Fibroblast of skin of left biceps (primary cell): ENCODE data around the gene PARD3B.

Experiments
- DNase-seq, 2 experiments: peaks; one replicate each; pipeline ENCODE4 v3.0.0-alpha.2; 2013; ENCODE audit warnings: low read depth in 2 of 2

PARD3B gene

DNA sequence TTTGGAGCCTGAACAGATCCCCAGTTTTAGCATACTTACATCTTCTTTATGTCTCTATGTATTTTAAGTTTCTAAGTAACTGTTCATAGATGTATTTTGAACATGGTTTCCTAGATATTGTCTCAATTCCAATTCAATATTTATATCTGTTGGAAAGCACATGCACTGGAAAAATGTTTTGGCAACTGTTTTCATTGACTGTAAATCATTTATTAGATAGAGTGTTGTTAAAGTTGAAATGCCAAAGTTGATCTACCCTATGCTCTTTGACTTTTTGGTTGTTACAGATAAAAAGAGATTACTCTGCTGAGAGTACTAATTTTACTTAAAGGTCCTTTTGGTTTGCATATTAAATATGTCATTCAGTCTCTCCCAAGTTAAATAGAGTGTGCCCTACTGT, 792.0 kb downstream of the PARD3B start:
- no peak for DNase-seq

DNA sequence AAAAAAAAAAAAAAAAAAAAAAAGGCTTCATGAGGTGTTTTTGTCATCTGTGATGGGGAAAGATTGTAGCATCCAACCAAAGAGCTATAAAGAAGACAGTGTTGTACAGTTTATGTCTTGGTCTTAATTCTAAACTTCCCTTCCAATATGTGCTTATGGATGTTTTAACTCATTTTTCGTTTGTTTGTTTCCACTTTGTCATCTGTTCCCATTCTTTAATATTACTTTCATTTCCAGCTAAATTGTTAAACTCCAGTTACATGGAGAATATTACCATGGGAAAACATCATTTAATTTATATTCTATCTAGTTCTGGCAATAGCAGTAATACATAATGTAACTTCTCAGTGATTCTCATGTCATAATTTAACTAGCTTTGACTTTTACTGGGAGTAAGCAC, 792.9 kb downstream of the PARD3B start:
- DNase-seq: no peak

DNA sequence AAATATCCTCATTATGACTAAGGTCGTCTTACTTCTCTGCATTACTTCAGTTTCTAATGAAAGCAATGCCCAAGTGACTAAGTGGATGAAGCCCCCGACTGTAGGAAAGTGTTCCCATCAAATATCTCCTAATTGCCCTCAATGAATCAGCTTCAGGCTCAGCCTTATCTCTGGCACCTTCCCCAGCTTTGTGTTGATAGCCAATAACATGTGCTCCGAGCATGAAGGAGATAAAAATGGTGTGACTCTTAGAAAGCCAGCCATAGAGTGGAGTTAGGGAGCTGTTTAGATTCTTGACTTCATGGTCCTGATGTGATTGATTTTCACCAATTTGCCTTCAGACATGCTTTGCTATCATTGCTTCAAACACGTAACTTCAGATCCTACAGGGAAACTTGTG, 797.8 kb downstream of the PARD3B start:
- no peak for DNase-seq

- DNase-seq: no peak
Observed at GRCh38 chr2:205346649-205347048, 801.4 kb downstream of the PARD3B start.

DNA sequence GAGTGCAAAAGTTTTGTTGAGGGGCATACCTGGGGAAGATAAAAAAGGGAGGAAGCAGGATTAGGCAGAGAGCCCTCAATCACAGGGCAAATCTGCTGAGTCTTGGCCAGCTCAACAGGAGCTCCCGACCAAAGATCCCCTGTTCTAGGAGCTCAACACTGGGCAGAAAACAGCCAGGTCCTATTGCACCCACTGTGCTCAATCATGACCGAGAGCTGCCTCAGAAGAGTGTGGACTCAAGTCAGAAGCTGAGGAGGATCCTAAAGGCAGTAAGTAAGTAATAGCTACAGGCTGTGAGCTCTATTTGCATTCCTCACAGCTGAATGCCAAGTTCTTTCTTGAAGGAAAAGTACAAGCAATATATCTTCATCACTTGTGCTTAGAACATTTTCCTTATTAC, 802.6 kb downstream of the PARD3B start:
- no peak for DNase-seq

DNA sequence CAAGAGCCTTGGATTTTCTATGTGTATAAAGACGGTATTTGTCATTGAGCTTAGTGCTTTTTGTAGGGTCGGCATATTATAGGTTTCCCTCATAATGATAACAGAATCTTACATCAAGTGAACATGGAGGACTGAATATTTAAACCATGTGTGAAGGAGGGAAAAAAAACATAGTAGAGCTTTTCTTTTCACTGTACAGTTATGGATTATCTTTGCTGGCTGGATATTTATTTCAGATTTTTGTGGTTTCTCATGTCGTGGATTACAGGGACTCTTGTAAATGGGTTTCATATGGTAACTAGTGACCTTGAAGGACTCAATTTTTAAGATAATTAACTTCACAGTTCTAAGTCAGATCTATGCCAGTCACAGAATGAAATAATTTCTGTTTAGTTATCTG, 806.8 kb downstream of the PARD3B start:
- peak; percentile 49 to 56 for DNase-seq

- DNase-seq: peak in 1 of 2 experiments; percentile 39
Observed at GRCh38 chr2:205352593-205352992, 807.3 kb downstream of the PARD3B start.

DNA sequence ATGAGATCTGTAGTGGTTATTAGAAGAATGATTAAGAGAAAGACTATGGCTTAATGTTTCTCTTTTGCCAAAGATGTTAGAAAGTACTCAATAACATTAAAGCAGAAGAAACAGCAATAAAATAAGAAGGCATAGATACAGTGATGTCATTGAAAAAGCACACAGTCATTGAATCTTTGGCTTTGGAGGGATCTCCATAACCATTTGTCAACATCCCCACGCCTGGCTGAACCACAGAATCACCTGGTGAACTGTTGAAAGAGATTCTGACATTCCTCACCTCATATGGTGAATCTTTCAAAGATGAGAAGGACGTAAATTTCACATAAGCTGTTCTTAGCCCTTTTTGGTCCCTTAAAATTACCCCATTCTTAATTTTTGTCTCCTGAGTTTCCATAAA, 812.5 kb downstream of the PARD3B start:
- DNase-seq: no peak

- DNase-seq: peak; percentile 67 to 71
Observed at GRCh38 chr2:205358351-205358815, 813.1 kb downstream of the PARD3B start.

- no peak for DNase-seq
Observed at GRCh38 chr2:205361272-205361671, 816.0 kb downstream of the PARD3B start.

DNA sequence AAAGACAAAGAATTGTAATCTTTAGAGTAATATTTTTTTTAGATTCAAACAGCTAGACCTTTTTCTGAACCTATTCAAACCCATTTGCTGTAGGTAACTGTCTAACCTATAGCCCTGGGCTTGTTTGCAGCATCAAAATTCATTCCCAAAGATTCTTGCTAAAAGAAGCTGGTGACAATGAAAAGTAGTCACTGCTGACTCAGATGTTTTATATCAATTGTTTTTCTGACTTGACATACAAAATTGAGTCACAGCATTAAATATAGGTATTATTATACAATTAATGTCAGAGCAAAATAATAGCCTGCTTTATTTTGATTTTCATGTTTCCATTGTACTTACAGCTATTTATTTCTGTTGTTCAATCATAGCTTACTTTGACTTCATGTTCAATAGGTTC, 816.7 kb downstream of the PARD3B start:
- no peak for DNase-seq

GRCh38 chr2:205364261-205364660, 819.0 kb downstream of the PARD3B start:
- no peak for DNase-seq

GRCh38 chr2:205366336-205367060, 821.2 kb downstream of the PARD3B start:
- DNase-seq: no peak

DNA sequence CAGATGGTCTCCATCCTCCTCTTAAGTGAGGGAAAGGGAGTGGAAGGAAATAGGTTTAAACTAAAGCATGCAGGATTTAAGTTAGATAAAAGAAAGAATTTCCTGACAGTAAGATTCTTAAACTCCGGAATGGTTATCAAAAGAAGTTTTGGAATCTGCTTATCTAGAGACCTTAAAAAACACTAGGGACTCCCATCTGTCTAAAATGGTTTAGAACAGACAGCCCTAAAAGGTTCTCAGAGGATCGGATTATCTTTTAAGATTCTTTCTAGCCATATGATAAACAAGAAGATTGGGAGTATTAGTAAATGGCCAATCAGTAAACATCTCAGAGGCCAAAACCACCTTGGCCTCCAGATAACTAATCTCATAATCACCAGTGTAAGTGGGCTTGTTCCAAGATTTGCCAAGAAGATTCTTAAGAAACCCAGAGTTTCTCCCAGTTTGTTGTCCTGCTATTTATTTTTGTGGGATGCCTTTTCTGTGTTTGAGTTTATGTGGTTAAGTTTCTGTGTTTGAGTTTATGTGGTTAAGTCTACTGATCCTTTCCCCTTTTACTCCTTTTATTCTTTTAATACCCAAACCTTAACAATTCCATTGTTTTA, 822.2 kb downstream of the PARD3B start:
- DNase-seq: no peak

DNA sequence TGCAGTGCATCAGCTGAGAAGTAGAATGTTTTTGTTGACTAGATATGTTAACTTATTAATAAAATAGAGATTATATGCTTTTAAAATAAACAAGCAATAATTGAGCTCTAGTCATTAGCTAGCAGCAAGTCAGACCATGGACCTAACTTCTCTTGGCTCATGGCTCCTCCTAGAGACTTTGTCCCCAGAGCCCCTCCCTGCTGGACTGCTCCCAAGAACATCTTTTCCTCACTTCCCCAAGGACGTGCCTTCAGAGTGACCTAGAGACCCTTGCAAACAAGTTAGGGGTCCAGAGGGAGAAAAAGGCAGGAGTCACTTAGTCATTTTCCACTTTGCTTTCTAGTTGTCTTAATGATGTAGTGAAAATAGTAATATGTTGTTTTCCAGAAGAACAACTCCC, 824.5 kb downstream of the PARD3B start:
- DNase-seq: no peak

DNA sequence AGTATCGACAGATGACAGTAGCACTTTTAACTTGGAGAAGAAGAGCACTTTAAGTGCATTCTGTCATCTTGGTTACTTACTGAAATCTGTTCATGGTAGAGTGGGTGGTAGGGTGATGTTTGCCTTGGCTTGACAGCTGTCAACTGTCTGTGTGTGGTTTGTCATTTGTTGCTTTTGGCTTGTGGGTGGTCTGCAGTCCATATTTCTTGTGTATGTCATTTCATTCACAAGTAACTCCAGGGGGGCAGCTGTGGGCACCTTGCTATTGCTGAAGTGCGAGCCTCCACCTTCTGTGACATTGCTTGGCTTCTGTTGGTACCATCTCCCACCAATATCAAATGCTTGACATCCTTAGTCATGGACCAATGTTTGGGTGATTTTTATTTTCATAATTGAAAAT, 825.5 kb downstream of the PARD3B start:
- DNase-seq: no peak

DNA sequence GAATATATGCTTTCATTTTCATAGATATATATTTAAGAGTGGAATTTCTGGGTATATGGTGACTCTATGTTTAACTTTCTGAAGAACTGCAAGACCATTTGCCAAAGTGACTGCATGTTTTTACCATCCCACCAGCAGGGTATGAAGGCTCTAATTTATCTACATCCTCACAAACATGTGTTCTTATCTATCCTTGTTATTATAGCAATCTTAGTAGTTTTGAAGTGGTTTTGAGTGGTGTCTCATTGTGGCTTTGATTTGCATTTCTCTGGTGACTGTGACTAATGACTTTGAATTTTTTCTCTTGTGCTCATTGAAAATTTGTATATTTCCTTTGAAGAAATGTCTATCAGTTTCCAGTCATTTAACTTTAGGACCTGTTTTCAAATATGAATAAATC, 826.9 kb downstream of the PARD3B start:
- peak in 1 of 2 experiments; percentile 34 for DNase-seq

- DNase-seq: no peak
Observed at GRCh38 chr2:205375461-205376448, 830.5 kb downstream of the PARD3B start.

GRCh38 chr2:205377324-205377723, 832.0 kb downstream of the PARD3B start:
- DNase-seq: no peak

DNA sequence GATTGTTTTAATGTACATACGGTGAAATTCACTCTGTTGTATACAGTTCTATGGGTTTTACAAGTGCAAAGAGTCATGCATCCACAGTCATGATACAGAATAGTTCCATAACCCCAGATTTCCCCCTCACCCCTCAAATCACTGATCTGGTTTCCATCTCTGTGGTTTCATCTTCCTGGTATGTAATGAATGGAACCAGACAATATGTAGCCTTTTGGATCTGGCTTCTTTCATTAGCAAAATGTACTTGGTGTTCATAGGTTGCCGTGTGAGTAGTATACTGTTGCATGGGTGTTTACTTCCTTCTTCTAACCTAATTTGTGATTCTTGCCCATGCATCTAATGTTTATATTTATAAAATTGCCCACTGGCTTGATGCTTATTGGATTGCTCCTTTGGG, 838.3 kb downstream of the PARD3B start:
- no peak for DNase-seq

GRCh38 chr2:205386109-205386508, 840.8 kb downstream of the PARD3B start:
- DNase-seq: no peak

GRCh38 chr2:205387350-205388055, 842.2 kb downstream of the PARD3B start:
- no peak for DNase-seq
